ENCODE measurements around the gene CPNE1.

CPNE1 gene

DNA sequence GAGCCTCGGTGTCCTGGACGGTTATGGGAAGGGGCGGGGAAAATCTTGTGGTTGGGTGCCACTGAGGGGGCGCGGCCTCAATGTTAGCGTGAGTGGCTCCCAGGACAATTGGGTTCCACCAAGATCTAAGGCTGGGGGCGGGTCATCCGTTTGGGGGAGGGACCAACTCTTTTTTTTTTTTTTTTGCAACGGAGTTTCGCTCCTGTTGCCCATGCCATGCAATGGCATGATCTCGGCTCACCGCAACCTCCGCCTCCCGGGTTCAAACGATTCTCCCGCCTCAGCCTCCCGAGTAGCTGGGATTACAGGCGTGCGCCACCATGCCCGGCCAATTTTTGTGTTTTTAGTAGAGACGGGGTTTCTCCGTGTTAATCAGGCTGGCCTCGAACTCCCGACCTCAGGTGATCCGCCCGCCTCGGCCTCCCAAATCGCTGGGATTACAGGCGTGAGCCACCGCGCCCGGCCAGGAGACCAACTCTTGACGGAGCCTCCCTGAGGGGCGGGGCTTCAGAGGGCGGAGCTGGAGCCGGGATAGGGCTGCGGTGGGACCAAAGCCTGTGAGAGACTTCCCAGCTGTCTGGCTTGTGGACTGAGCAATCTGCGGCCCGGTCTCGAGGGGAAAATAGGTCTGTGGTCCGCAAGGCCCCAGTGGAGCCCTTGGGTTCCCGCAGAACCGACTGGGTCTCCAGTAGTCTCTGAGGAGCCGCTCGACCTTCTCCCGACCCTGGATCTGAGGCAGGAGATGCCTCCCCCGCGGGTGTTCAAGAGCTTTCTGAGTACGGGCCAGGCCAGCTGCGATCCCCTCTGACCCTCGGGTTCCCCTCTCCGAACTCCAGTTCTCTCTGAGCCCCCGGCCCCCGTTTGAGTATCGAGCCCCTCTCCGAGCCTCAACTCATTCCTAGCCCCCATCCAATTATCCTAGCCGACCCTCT, 48.0 kb downstream of the CPNE1 start:
- H3K27ac ChIP-seq = peak overlapping the region; percentile 83
- TF ChIP-seq, protein P1, sequence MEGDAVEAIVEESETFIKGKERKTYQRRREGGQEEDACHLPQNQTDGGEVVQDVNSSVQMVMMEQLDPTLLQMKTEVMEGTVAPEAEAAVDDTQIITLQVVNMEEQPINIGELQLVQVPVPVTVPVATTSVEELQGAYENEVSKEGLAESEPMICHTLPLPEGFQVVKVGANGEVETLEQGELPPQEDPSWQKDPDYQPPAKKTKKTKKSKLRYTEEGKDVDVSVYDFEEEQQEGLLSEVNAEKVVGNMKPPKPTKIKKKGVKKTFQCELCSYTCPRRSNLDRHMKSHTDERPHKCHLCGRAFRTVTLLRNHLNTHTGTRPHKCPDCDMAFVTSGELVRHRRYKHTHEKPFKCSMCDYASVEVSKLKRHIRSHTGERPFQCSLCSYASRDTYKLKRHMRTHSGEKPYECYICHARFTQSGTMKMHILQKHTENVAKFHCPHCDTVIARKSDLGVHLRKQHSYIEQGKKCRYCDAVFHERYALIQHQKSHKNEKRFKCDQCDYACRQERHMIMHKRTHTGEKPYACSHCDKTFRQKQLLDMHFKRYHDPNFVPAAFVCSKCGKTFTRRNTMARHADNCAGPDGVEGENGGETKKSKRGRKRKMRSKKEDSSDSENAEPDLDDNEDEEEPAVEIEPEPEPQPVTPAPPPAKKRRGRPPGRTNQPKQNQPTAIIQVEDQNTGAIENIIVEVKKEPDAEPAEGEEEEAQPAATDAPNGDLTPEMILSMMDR (conservative IDR thresholded peaks at IDR 0.05) = no peak

DNA sequence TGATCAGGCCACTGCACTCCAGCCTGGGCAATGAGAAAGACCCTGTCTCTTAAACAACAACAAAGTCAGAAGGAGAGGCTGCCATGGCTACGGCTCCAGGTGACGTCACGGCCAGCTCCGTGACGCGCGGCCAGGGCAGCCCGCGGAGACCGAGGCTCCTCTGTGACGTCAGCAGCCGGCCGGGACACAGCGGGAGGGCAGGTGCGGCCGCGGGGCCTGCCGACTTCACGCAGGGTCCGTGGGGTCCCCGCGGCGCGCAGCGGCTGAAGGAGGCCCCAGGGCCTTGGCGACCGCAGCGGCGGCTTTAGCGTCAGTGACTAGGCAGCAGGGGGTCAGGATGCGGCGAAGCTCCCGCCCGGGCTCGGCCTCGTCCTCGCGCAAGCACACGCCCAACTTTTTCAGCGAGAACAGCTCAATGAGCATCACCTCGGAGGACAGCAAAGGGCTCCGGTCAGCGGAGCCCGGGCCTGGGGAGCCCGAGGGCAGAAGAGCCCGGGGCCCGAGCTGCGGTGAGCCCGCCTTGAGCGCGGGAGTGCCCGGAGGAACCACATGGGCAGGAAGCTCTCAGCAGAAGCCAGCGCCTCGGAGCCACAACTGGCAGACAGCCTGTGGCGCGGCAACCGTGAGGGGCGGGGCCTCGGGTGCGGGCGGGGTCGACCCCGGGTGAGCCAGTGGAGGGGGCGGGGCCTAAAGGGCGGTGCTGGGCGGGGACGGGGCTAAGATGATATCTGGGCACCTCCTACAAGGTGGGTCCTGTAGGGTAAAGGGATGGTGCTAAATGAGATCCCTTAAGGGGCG, 48.8 kb downstream of the CPNE1 start, which contains the start of gene SPAG4:
Gene SPAG4 (plus strand): TSS at position 163 of the 798 bp plus-strand sequence. CDS start 175 bp downstream, at position 338.
- TF ChIP-seq, protein P1 (conservative IDR thresholded peaks at IDR 0.05) = no peak
- H3K27ac ChIP-seq = peak within 1 kb of the TSS; percentile 83

DNA sequence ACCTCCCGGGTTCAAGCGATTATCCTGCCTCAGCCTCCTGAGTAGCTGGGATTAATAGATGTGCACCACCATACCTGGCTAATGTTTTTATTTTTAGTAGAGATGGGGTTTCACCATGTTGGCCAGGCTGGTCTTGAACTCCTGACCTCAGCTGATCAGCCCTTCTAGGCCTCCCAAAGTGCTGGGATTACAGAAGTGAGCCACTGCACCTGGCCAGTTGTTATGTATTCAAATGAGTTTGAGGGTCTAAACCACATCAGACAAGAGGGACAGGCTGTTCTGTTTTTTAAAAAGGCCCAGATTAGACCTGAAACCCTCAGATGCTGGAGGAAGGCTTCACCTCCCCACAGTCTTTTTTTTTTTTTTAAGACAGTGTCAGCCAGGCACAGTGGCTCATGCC, 53.2 kb downstream of the CPNE1 start:
- TF ChIP-seq, protein P1 (conservative IDR thresholded peaks at IDR 0.05) = no peak
- no peak overlapping the region for H3K27ac ChIP-seq

DNA sequence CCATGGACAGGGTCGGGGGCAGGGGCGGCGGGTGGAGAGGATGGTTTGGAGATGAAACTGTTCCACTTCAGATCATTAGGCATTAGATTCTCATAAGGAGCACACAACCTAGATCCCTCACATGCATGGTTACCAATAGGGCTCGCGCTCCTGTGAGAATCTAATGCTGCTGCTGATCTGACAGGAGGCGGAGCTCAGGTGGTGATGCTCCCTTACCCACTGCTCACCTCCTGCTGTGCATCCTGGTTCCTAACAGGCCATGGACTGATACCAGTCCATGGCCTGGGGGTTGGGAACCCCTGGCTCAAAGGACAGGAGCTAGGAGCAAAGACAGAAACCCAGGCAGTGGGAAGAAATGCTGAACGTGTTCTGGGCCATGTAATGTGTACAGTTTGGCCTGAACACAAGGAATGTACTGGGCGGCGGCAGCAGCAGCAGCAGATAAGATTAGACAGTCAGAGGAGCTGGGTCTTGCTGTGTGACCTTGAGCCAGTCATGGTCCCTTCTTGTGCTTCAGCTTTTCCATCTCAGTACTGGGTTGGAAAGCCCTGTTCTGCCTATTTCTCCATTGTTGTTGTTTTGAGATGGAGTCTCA, 53.8 kb downstream of the CPNE1 start:
- no peak overlapping the region for H3K27ac ChIP-seq
- TF ChIP-seq, protein P1 (conservative IDR thresholded peaks at IDR 0.05) = no peak

DNA sequence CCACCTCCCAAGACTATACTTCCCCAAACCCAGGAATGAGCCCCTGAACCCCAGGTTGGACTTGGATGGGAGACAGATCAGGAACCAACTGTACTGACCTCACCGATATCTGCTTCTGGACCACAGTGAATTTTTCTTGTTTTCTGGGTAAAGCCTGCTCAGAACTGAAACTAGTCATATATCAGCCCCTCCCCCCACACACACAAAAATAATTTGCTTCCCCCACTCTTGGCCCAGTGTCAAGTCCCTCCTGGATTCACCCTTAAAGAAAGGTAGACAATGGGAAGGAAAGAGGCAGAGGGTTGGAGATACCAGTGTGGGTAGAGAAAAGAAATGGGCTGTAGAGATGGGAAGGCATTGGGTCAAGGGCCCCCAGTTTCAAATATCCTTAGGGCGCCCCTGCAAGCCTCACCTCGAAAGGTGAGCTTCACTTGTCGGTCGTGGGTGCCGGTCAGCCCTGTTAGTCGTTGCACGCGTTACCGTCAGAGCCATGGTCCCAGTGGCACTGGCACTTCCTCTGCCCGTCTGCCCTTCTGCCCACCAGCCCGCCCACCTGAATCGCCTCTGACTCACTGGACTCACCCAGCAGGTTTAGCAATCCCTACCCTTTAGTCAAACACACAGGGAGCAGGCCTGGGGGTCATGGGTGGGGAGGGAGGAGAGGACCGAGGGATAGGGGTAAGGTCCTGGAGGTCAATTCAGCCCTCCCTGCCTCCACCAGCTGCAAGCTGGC, 57.5 kb downstream of the CPNE1 start:
- H3K27ac ChIP-seq = no peak overlapping the region
- TF ChIP-seq, protein P1 (conservative IDR thresholded peaks at IDR 0.05) = no peak

DNA sequence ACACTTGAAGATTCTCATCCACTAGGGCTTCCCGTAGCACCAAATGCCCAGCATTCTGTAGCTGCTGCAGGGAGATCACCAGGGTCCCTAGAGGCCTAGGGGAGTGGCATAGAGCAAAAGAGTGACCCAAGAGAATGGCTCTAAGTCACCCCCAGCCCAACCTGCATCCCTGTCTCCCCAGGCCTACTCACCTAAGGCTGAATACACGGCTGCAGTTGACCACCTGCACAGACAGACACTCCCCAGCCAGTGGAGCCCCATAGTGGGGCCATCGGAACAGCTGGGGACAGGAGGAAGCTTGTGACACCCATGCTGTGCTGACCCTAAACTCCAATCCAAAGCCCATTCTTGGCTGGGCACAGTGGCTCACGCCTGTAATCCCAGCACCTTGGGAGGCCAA, 58.6 kb downstream of the CPNE1 start:
- H3K27ac ChIP-seq = no peak overlapping the region
- TF ChIP-seq, protein P1 (conservative IDR thresholded peaks at IDR 0.05) = no peak

Data from VCaP (cell line).